EL (cell line): Measurements from ENCODE around the gene MORN1.

Experiments
- DNase-seq: peaks from one replicate; pipeline ENCODE4 v3.0.0-alpha.2; 2016

The MORN1 gene

DNA sequence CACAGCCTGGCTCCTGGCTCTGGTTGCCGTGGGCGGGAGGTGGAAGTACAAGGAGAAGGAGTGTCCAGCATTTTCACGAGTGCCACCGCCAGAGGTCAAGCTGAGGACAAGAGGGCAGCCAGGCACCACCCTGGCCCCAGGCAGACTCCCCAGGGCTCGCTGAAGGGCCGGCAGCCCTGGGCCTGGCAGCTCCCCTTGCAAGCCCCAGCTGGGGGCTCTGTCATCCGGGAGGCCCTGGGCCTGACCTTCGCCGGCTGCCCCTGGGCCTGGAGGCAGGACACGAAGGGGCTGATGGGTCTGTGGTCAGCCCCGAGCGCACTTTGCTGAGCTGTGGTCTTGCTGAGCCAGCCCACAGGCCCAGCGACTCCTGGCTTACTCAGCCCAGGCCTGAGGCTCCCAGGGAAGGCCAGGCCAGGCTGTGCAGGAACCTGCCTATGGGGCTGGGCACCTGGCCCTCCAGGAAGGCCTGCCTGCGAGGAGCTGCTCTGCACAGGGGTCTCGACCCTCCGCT, 74.8 kb downstream of the MORN1 start:
- DNase-seq: peak; percentile 65

DNA sequence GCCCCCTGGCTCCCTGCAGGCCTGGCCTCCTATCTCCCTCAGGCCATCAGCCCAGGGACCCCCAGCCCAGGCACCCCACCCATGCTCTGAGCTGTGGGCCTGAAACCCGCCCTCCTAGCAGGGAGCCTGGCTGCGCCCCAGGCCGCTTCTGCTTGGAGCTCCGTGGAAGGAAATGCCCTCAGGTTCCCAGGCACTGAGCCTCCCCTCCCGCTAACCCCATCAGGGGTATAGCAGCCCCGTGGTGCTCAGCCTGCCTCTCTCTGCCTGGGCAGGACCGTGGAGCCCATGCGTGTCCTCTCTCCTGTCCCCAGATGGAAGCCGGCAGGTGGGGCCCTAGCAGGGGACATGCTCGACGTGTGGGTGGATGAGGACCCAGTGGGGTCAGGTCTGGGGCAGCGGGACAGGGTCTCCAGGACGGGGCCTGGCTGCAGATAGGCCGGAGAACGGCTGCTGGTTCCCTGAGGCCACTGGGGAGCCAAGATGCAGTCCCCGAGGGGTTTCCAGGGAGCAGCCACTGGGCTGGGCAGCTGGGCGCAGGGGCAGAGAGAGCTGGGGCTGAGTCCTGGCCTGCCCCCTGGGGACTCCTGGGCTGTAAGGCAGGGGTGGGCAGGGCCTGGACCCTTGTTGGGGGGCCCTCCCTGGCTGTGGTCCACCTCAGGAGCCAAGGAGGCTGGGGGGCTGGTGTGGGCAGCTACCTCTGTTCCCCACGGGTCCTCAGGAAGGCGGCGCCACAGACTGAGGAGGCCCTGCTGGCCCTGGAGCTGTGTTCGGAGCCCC, 75.5 kb downstream of the MORN1 start:
- DNase-seq: no peak

DNA sequence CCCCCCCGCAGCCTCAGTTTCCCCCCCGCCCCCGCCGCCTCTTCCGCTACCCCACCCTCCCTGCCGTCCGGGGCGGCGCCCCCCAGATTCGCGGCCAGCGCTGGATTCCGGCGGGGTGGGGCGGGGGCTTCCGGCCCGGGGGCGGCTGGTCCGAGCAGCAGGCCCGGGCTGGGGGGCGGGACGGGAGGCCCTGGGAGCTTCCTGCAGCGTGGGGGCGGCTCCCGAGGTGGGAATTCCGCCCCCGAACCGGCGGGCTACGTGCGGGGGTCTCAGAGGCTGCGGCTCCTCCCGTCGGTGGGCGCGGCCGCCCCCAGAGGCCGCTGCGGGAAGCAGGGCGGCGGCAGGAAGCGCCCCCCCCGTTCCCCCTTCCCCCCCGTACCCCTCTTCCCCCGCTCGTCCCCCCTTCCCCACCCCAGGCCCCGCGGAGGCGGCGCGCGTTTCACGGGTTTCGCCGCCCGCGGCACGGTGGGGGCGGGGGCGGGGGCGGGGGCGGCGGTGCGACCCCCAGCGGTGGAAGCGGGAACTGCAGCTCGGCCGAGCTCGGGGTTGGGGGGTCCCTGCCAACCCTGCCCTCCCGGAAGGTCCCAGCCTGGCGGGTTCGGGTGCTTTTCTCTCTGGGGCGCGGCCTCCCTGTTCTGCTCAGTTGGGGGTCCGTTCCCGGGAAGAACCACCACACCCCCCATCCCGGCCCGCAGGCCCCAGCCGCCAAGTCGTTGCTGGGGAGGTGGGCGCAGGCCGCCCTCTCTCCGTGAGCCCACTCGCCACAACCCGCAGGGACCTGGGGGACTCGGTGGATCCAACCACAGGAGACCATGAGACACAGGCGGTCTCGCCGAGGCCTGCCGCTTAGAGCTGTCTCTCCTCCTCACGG, 76.3 kb downstream of the MORN1 start:
- DNase-seq: peak; percentile 67

DNA sequence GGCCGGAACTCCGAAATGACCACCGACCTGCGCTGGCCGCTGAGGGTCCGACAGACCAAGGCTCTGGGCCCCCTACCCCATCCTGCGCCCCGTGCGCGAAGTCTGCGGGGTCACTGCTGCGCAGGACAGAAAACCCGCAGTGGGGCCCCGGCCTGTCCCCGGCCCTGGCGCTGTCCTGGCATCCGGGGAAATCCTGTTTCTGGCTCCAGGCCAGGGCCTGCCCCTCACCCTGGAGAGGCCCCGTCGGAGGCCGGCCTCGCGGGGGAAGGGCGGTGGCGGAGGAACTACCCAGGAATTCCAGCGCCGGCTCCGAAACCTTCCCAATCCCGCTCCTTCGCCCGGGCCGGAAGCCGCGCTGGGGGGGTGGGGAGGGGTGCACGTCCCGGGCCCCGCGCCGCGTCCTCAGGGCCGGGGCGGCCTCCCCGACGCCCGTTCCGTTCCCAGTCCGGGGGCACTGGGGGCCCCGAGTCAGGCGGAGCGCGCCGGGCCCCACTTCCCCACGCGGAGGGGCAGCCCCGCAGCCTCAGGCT, 77.0 kb downstream of the MORN1 start:
- DNase-seq: peak; percentile 72

DNA sequence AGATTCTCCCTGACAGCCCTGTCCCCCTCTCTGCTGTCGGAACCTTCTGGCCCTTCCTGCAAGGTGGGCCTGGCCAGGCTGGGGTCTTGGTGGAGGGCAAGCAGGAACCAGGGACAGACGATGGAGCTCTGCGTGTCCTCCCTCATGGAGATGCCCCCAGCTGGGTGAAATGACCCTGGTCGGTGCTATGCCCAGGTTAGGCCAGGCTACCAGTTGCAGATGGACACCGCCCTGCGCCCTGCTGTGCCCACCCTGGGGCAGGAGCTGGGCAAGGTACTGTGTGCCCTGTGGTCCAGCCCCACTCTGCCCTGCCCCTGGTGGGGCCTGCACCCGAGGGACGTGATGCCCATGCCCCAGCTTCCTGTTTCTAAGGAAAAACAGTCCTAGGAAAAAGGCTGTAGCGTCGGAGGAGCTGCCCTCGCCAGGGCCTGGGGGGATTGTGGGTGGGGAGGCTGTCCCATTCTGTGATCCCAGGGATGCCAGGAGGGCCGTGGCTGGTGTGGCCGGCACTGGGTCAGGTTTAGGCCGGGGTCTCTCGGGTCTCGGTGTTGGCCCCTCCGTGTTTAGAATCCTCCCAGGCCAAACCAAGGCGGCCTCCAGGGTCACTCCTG, 77.6 kb downstream of the MORN1 start:
- no peak for DNase-seq

DNA sequence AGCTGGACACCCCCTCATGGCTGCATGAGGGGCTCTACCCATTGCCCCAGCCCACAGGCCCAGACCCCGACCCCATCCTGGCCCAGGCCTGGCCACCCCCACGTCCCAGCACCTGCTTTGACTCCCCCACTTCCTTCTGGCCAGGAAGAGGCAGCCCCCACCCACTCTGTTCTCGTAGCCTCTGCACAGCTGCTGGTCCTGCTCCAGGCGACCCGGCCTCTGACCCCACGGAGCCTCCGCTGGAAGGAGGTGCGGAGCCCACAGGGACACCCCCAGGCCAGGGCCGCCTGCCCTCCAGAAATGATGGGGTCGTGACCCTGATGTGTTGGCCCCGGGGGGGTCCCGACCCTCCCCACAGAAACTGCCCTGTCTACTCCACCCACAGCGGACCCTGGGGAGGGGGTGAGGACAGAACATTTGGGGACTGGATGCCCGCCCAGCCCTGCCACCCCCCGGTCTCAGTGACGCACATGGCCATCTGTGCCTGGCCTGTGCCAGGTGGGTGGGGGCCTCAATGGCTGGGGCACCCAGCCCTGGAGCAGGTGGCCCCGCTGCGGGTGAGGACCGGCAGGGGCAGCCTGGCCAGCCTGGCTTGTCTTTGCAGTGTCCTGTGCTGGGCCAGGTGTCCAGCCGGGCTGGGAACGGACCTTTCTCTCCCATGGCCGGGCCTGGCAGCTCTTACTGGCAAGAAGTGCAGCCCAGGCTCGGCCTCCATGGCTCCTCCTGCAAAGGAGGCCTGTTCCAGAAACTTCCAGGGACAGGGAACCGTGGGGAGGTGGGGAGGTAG, 78.6 kb downstream of the MORN1 start:
- DNase-seq: no peak

DNA sequence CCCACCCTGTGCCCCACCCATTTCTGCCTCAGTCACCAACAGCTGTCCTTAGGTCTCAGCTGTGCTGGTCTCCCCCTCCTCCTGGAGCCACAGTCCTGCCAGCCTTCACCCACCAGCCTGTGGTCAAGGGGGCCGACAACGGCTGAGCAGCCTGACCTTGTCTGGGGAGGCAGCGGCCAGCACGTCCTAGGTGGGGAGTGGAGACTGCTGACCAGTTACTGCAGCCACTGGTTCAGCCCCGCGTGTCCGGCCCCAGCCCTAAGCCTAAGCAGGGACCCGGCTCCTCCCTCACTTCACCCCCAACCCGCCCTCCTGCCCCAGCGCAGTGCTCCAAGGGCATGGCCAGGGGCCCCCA, 79.2 kb downstream of the MORN1 start:
- DNase-seq: no peak

DNA sequence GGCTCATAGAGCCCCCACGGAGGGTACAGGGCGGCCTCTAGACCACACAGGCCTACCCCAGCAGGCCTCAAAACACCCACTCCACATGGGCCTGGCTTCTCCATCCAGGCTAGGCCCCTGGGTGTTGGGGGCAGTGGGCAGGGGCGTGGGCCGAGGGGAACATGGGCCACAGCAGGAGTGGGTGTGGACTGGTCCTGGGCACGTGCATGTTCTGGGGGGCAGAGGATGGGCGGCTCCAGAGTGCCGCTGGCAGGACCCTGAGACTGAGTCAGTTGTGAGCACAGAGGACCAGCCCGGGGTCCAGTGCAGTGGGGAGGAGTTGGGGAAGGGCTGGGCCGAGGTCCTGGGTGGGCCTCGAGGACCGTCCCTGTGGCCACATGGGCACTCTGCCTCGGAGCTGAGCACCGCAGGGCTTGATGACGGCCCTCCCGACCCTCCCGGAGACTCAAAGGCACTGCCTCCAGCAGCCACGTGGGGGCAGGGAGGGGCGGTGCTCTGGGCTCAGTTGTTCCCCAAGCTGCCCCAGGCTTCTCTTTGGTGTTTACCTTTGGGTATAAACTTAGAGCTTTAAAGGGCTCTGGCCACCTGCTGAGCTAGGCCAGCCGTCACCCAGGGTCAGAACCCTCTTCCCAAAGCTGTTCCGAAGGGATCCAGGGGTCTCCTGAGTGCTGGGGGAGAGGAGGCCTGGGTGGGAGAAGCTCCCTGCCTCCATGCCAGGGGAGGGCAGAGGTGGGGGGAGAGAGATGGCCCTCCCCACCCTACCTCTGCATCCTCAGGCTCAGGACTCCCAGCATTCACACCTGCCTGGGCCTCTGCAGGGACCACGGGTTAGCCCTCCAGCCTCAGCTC, 79.9 kb downstream of the MORN1 start:
- DNase-seq: peak; percentile 64

DNA sequence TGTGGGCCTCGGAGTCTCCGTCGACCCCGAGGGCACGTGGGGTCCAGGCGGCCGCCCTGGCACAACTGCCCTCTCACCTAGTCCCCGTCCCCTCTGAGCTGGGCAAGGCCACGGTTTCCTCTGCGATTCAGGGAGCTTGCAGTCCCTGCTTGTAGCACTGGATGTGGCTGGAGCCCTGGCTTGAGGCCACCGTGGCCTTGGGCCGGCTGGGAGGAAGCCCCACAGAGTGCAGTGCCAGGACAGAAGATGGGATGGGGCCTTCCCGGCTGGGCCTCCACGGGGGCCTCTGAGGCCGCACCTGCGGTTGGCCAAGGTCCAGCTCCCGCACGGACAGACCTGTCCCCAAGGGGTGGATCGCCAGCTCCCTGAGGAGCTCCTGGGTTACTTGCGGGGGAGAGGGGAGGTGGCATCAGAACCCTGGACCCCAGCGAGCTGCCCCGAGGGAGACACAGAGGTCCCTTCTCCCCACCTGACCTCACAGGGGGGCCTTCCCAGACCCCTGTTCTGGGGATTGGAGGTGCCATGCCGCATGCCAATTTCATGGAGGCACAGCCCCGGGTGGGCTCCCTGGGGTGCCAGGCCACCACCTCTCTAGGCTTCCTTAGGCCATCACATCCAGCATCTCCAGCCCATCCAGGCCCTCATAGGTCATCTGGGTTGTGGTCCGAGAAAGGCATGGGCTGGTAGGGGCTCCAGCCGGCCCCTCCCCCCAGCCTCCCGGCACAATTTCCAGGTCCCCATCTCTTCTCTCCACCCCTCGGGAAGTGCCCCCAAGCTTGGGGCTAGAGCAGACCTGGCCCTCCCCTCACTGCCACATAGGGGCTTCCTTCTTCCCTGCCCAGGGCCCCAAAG, 80.8 kb downstream of the MORN1 start:
- DNase-seq: no peak

DNA sequence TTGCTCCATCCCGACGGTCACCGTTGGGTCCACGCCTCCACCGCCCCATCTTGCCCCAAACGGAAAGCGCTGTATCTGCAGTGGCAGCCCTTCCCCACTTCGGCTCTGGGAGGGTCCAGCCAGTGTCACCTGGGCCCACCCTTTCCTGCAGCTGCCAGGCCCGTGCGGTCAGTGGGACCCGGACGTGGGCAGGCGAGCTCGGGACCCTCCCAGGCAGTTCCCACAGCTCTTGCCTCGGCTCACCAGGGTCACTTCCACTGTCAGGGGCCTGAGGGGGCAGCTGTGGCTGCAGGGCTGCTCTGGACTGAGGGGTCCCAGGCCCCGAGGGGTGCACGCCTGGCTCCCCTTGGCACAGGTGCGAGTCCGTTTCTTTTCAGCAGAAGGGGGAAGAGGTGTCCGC, 82.5 kb downstream of the MORN1 start:
- no peak for DNase-seq

DNA sequence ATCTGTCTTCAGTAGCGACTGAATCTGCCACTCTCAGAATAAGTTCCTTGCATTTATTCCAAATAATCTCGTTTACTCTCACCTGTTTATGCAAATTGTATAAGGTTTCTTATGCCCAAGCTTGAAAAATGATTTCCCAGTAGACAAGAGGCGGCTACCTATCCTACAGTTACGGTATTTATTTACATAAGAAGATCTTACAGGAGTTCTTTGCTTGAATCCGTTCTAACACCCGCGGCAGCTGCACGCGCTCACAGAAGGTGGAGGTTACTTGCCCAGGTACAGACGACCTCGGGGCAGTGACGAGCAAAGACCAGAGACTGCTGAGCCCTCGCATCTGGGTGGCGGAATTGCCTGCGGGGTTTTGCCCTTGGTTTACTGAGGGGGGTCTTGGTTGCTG, 83.4 kb downstream of the MORN1 start:
- DNase-seq: no peak

DNA sequence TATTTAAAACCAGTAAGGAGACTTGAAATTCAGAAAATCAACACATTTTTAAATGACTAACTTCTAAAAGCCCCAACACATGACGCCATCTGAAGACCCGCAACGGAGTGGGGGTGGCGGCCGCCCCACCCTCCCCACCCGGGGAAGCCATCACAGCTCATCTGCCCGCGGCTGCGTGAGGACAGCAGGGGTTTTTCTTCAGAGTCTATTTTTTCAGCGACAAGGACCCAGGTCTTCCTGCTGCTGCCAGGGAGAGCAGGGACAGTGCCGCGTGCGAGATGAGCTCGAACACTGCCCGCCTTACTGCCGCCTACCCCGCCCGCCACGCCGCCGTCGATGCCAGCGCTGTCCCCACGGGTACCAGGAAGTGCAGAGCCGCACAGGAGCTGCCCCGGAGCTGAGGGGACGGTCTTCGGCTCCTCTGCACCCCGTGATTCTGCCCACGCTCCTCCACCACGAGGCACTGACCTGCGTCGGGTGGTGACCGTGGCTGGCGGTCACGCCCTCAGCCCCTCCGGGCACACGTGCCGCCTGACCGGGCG, 84.2 kb downstream of the MORN1 start:
- no peak for DNase-seq

DNA sequence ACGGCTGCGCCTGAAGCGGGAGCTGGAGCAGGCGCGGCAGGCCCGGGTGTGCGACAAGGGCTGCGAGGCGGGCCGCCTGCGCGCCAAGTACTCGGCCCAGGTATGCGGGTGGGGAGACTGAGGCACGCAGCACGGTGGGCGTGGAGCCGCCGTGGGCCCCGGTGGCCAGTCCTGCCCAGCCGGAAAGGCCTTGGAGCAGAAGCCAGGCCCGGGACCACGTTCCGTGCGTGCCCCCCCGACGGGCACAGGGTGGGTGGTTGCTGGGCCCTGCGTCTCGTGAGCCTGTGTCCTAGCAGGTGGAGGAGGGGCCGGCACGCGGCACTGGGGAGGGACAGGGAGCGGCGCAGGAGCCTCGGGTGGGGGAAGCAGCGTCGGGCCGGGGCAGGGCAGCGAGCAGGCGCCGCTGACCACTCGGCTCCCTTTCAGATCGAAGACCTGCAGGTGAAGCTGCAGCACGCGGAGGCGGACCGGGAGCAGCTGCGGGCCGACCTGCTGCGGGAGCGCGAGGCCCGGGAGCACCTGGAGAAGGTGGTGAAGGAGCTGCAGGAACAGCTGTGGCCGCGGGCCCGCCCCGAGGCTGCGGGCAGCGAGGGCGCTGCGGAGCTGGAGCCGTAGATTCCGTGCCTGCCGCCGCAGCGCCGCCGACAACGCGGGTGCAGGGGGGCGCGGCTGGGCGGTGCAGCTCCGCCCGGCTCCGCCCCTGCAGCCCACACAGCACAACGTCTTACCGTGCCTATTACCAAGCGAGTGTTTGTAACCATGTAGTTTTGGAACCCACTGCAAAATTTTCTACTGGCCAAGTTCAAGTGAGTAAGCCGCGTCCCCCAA, 85.0 kb downstream of the MORN1 start:
- no peak for DNase-seq

DNA sequence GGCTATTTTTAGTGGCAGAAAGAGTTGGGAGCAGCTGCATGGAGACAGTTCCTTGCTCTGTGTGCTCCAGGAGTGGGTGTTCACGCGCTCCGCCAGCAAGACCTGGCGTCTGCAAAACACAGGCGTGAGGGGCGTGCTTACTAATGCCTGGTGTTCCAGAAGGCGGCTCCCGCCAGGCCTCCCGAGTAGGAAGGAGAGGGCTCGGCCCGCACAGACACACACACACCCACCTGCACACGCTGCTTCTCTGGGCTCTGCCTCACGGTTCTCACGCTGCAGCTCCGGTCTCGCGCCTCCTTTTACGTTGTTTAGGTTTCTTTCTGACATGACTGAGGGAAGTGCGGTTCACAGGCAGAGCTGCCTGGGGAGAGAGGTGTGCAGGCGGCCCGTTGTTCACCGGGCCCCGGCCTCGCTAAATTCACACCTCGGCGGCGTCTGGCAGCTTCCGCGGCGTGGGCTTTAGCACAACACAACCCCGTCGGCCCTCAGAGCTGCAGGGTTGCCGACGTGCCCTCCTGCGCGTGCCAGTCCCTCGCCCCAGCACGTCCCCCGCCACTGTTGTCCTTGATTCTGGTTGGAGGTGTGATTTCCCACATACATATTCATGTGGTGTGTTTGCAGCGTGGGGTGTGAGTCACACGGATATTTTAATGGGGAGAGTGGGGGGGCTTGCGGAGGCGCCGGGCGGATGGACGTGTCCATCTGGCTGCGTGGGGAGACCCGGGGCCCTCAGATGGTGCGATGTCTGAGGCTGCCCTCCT, 86.3 kb downstream of the MORN1 start:
- DNase-seq: no peak

DNA sequence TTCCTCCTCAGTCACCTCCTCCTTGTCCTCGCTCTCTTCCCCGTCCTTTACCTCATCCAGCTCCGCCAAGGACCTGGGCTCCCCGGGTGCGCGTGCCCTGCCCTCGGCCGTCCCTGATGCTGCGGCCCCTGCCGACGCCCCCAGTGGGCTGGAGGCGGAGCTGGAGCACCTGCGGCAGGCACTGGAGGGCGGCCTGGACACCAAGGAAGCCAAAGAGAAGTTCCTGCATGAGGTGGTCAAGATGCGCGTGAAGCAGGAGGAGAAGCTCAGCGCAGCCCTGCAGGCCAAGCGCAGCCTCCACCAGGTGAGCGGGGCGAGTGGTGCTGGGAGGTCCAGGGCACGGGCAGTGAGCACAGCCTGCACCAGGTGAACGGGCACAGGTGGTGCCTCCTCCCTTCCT, 87.1 kb downstream of the MORN1 start:
- DNase-seq: no peak

DNA sequence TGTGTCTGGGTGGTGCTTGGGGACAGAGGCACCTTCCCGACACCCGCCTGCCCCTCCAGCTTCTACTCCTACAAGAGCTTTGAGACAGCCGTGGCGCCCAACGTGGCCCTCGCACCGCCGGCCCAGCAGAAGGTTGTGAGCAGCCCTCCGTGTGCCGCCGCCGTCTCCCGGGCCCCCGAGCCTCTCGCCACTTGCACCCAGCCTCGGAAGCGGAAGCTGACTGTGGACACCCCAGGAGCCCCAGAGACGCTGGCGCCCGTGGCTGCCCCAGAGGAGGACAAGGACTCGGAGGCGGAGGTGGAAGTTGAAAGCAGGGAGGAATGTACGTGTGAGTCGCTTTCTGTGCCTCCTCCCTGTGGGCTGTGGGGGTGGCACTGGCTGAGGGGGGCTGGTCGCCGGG, 87.6 kb downstream of the MORN1 start:
- DNase-seq: no peak

DNA sequence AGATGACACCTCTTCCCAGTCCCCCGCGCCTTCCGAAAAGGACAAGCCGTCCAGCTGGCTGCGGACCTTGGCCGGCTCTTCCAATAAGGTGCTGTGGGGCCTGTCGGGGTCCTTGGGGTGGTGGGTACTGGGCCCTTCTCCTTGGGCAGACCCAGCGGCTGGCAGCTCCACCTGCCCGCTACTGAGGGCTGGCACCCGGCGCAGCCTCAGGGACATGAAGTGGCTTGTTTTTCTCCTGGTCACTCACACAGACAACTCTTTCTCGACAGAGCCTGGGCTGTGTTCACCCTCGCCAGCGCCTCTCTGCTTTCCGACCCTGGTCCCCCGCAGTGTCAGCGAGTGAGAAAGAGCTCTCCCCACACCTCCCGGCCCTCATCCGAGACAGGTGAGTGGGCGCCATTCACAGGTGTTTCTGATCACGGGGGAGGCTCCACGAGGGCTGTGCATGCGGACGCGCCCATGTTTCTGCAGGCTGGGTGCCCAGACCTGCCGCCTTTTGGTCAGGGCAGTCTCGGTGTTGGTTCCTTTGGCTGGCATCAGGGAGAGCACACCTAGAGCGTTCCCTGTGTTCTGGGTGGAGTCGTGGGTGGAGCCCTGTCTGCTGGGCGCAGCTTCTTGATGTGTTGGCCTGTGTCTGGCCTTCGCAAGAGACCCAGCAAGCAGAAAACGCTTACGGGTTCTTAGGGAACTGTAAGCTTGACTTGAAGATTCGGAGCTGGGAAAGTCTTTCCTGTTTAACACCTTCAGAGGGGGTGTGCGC, 88.2 kb downstream of the MORN1 start:
- no peak for DNase-seq
